ENCODE results near the gene PIGZ.
A peak's percentile ranks its signal among the peaks of the same experiment; 100 is the strongest.

The PIGZ gene

GRCh38 chr3:196968233-196969133 is at the start of gene PIGZ:
PIGZ (minus strand) TSS chr3:196968833; CDS start chr3:196952031, 16,802 bp downstream.
- Mint-ChIP-seq H3K4me3 (peak within 1 kb of the TSS; percentile 83), H3K4me1 (peaks cover 8% of the 10 kb centered on the region), H3K27me3 (no peaks in the 10 kb centered on the region), H3K9me3 (no peaks in the 10 kb centered on the region), H3K27ac (ENCODE audit: low read depth) (peak within 1 kb of the TSS; percentile 74), H3K36me3 (ENCODE audit: insufficient read depth) (peaks cover 2% of the 10 kb centered on the region)
- ATAC-seq (replicated peaks; ENCODE audit: extremely low read depth, poor library complexity, severe bottlenecking) (peak; percentile 68), DNase-seq (ENCODE audit: low spot score in 2 of 2) (no peak)

- Mint-ChIP-seq H3K36me3 (ENCODE audit: insufficient read depth) (no peaks in the 10 kb centered on the region), H3K9me3 (no peaks in the 10 kb centered on the region), H3K4me3 (no peak overlapping the region), H3K27ac (ENCODE audit: low read depth) (no peak overlapping the region), H3K4me1 (no peaks in the 10 kb centered on the region), H3K27me3 (no peaks in the 10 kb centered on the region)
- no peak for DNase-seq (ENCODE audit: low spot score in 2 of 2)
- no peak for ATAC-seq (replicated peaks; ENCODE audit: extremely low read depth, poor library complexity, severe bottlenecking)
Measured at GRCh38 chr3:197017003-197017402, 48.4 kb upstream of the PIGZ start.

DNA sequence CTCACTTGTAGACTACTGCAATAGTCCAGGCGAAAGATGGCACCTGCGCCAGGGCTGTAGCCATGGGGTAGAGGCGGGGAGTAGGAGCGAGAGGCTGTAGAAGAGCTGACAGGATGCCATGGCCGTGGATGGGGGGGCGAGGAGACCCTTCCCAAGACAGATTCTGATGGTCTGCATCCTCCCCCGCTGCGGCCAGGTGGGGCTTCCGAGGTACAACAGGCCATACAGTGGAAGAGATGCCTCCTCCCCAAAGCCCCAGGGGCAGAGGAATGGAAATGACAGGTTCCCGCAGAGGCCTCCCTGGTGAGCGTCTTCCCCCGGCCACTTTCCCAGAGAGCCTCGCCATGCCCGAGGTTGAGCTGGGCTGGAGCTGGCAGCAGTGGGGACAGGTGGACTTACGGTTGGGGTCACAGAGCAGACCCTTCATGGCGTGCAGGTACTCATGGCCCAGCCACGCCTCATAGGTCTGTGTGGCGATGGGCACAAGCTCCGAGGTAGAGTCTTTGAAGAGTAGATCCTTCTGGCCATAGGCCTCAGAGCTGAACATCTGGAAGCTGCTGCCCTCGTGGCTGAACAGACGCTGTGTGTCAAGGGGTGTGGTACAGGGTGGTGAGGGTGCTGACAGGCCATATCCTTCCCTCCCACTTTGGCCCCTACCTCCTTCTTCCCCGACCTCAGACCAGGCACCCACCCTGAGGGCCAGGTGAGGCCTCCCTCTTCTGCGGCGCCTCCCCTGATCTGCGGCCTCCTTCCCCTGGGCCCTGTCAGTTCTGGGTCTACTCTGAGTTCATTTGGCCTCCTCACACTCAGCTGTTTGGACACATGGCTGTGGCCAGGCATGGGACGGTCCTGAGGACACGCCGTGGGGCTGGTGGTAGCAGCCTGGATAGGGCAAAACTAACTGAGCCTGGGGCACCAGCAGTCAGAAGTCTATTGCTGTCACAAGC is 47.4 kb upstream of the PIGZ start:
- no peaks in the 10 kb centered on the region for H3K9me3 Mint-ChIP-seq
- no peak overlapping the region for H3K4me3 Mint-ChIP-seq
- H3K27me3 Mint-ChIP-seq: no peaks in the 10 kb centered on the region
- ATAC-seq (replicated peaks; ENCODE audit: extremely low read depth, poor library complexity, severe bottlenecking) (no peak), DNase-seq (ENCODE audit: low spot score in 2 of 2) (no peak)
- H3K36me3 Mint-ChIP-seq (ENCODE audit: insufficient read depth): no peaks in the 10 kb centered on the region
- no peak overlapping the region for H3K27ac Mint-ChIP-seq (ENCODE audit: low read depth)
- H3K4me1 Mint-ChIP-seq: no peaks in the 10 kb centered on the region

DNA sequence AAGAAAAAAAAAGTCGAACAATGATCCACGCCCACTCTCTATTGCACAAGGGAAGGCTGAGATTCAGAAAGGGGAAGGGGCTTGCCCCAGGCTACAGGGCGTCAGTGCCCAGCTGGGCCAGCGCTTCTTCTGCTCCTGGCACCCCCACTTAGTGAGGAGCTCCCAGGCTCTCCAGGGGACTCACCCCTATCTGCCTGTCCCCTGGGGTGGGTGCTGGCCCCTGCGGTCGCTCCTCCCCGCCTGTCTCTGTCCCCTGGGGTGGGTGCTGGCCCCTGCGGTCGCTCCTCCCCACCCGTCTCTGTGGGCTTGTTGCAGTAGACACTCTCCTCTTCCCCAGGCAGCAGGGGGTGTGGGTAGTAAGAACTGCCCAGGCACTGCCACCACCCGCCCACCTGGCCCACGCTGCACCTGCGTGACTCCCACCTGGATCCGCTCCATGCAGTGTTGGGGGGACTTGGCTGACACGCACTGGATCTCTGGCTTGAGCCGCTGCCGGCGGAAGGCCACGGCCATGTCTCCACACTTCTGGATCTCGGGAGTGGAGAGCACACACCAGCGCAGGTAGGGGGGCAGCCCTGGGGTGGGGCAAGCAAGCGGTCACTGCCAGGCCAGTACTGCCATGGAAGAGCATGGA is 46.4 kb upstream of the PIGZ start:
- H3K27ac Mint-ChIP-seq (ENCODE audit: low read depth): no peak overlapping the region
- H3K27me3 Mint-ChIP-seq: no peaks in the 10 kb centered on the region
- no peak for ATAC-seq (replicated peaks; ENCODE audit: extremely low read depth, poor library complexity, severe bottlenecking)
- DNase-seq (ENCODE audit: low spot score in 2 of 2): no peak
- no peak overlapping the region for H3K4me3 Mint-ChIP-seq
- H3K9me3 Mint-ChIP-seq: no peaks in the 10 kb centered on the region
- no peaks in the 10 kb centered on the region for H3K4me1 Mint-ChIP-seq
- H3K36me3 Mint-ChIP-seq (ENCODE audit: insufficient read depth): no peaks in the 10 kb centered on the region

DNA sequence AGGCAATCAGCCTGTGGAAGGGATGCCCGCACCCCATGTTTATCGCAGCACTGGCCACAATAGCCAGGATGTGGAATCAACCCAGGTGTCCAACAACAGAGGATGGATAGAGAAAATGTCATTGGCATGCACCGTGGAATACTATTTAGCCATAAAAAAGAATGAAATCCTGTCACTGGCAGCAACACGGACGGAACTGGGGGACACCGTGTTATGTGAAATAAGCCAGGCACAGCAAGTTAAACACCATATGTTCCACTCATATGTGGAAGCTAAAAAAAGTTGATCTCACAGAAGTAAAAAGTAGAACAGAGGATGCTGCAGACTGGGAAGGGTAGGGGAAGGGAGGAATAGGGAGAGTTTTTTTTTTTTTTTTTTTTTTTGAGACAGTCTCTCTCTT is 45.4 kb upstream of the PIGZ start:
- Mint-ChIP-seq H3K27ac (ENCODE audit: low read depth) (no peak overlapping the region), H3K27me3 (no peaks in the 10 kb centered on the region), H3K4me3 (no peak overlapping the region), H3K4me1 (no peaks in the 10 kb centered on the region), H3K36me3 (ENCODE audit: insufficient read depth) (no peaks in the 10 kb centered on the region), H3K9me3 (no peaks in the 10 kb centered on the region)
- no peak for ATAC-seq (replicated peaks; ENCODE audit: extremely low read depth, poor library complexity, severe bottlenecking)
- DNase-seq (ENCODE audit: low spot score in 2 of 2): no peak

GRCh38 chr3:197012540-197012883 is 43.9 kb upstream of the PIGZ start:
- H3K4me1 Mint-ChIP-seq: no peaks in the 10 kb centered on the region
- no peak overlapping the region for H3K27ac Mint-ChIP-seq (ENCODE audit: low read depth)
- no peak overlapping the region for H3K4me3 Mint-ChIP-seq
- ATAC-seq (replicated peaks; ENCODE audit: extremely low read depth, poor library complexity, severe bottlenecking) (no peak), DNase-seq (ENCODE audit: low spot score in 2 of 2) (no peak)
- H3K36me3 Mint-ChIP-seq (ENCODE audit: insufficient read depth): no peaks in the 10 kb centered on the region
- H3K27me3 Mint-ChIP-seq: no peaks in the 10 kb centered on the region
- no peaks in the 10 kb centered on the region for H3K9me3 Mint-ChIP-seq

GRCh38 chr3:197011780-197012539 is 43.3 kb upstream of the PIGZ start:
- Mint-ChIP-seq H3K27ac (ENCODE audit: low read depth) (no peak overlapping the region), H3K4me3 (no peak overlapping the region), H3K36me3 (ENCODE audit: insufficient read depth) (no peaks in the 10 kb centered on the region), H3K27me3 (no peaks in the 10 kb centered on the region), H3K9me3 (no peaks in the 10 kb centered on the region), H3K4me1 (no peaks in the 10 kb centered on the region)
- no peak for ATAC-seq (replicated peaks; ENCODE audit: extremely low read depth, poor library complexity, severe bottlenecking)
- no peak for DNase-seq (ENCODE audit: low spot score in 2 of 2)

GRCh38 chr3:197010556-197011351 is 42.1 kb upstream of the PIGZ start:
- no peak for DNase-seq (ENCODE audit: low spot score in 2 of 2)
- no peak for ATAC-seq (replicated peaks; ENCODE audit: extremely low read depth, poor library complexity, severe bottlenecking)
- no peaks in the 10 kb centered on the region for H3K36me3 Mint-ChIP-seq (ENCODE audit: insufficient read depth)
- H3K9me3 Mint-ChIP-seq: no peaks in the 10 kb centered on the region
- H3K4me1 Mint-ChIP-seq: no peaks in the 10 kb centered on the region
- no peak overlapping the region for H3K27ac Mint-ChIP-seq (ENCODE audit: low read depth)
- no peak overlapping the region for H3K4me3 Mint-ChIP-seq
- no peaks in the 10 kb centered on the region for H3K27me3 Mint-ChIP-seq

DNA sequence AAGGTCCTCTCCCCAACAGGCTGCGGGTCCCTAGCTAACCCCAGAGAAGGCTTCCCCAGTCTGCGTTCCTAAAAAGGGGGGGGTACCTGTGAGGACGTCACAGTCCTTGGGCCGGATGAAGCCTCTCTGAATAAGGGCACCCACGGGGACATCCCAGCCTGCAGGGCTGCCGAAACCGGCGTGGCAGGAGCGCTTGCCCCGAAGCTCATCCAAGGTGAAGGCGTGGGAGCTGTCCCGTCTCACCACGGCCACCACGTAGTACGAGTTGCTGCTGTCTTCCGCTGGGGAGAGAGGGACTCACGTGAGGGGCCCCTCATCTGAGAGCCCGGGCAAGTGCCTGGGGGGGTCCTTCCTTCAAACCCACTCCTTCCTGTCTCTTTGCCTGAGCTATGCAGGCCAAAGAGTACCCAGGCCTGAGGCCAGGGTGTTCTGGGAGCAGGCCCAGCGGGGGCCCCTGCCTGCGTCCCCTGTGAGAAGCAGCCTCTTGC is 40.9 kb upstream of the PIGZ start:
- Mint-ChIP-seq H3K4me3 (no peak overlapping the region), H3K9me3 (no peaks in the 10 kb centered on the region), H3K36me3 (ENCODE audit: insufficient read depth) (no peaks in the 10 kb centered on the region), H3K4me1 (no peaks in the 10 kb centered on the region), H3K27ac (ENCODE audit: low read depth) (no peak overlapping the region), H3K27me3 (no peaks in the 10 kb centered on the region)
- DNase-seq (ENCODE audit: low spot score in 2 of 2) (no peak), ATAC-seq (replicated peaks; ENCODE audit: extremely low read depth, poor library complexity, severe bottlenecking) (no peak)

GRCh38 chr3:197008436-197009209 is 40.0 kb upstream of the PIGZ start:
- Mint-ChIP-seq H3K27ac (ENCODE audit: low read depth) (no peak overlapping the region), H3K4me1 (no peaks in the 10 kb centered on the region), H3K36me3 (ENCODE audit: insufficient read depth) (peaks cover 2% of the 10 kb centered on the region), H3K27me3 (no peaks in the 10 kb centered on the region), H3K4me3 (no peak overlapping the region), H3K9me3 (no peaks in the 10 kb centered on the region)
- no peak for ATAC-seq (replicated peaks; ENCODE audit: extremely low read depth, poor library complexity, severe bottlenecking)
- no peak for DNase-seq (ENCODE audit: low spot score in 2 of 2)

GRCh38 chr3:197007953-197008352 is 39.3 kb upstream of the PIGZ start:
- no peak overlapping the region for H3K4me3 Mint-ChIP-seq
- H3K27me3 Mint-ChIP-seq: no peaks in the 10 kb centered on the region
- H3K4me1 Mint-ChIP-seq: no peaks in the 10 kb centered on the region
- no peak overlapping the region for H3K27ac Mint-ChIP-seq (ENCODE audit: low read depth)
- DNase-seq (ENCODE audit: low spot score in 2 of 2) (no peak), ATAC-seq (replicated peaks; ENCODE audit: extremely low read depth, poor library complexity, severe bottlenecking) (no peak)
- no peaks in the 10 kb centered on the region for H3K9me3 Mint-ChIP-seq
- peaks cover 5% of the 10 kb centered on the region for H3K36me3 Mint-ChIP-seq (ENCODE audit: insufficient read depth)

Data from central memory CD8-positive, alpha-beta T cell (primary cell).